DND-41 (cell line): ENCODE results near the gene SPRN.

ENCODE experiments used
- EZH2 ChIP-seq: IDR thresholded peaks from 3 replicates; pipeline ENCODE4 v1.6.1; 2012; ENCODE audit warnings: borderline replicate concordance, low read depth, mild to moderate bottlenecking, moderate library complexity, low read length, inconsistent platforms; ENCODE audit not compliant: severe bottlenecking
- TF ChIP-seq, protein P1 (sequence below): IDR thresholded peaks from 2 replicates; pipeline ENCODE4 v1.5.1; 2012; ENCODE audit warnings: borderline replicate concordance, low read length, moderate library complexity, mild to moderate bottlenecking; ENCODE audit not compliant: poor library complexity, severe bottlenecking; ENCODE audit errors: extremely low read depth

DNA sequence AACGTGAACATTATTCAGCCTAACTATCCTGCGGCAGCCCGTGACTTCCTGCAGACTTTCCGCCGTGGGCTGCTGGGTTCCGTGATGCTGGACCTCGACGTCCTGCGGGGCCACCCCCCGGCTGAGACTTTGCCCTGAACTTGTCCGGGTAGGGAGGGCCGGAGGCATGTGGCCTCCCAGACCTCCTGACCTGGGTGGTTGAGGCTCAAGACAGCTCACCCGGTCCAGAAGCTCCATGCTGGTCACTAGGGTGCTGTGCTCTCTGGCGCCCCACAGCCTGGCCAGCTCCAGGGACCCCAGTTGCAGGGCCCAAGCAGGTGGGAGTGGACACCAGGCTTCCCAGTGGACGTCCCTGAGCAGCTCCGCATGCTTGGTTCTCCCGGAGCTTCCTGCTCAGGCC, 4.4 kb downstream of the SPRN start:
- TF ChIP-seq EZH2, result no peak
- TF ChIP-seq, protein P1, sequence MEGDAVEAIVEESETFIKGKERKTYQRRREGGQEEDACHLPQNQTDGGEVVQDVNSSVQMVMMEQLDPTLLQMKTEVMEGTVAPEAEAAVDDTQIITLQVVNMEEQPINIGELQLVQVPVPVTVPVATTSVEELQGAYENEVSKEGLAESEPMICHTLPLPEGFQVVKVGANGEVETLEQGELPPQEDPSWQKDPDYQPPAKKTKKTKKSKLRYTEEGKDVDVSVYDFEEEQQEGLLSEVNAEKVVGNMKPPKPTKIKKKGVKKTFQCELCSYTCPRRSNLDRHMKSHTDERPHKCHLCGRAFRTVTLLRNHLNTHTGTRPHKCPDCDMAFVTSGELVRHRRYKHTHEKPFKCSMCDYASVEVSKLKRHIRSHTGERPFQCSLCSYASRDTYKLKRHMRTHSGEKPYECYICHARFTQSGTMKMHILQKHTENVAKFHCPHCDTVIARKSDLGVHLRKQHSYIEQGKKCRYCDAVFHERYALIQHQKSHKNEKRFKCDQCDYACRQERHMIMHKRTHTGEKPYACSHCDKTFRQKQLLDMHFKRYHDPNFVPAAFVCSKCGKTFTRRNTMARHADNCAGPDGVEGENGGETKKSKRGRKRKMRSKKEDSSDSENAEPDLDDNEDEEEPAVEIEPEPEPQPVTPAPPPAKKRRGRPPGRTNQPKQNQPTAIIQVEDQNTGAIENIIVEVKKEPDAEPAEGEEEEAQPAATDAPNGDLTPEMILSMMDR, result no peak
